Fibroblast of villous mesenchyme (primary cell): ENCODE measurements around the gene SRL. TPM values are rescaled to one million over a fixed set of nuclear protein-coding genes. Genes with fewer than 3 reads are reported as not detected.
"Not testable (repeated sequence)": the region's sequence is repeated elsewhere in the genome, so short reads cannot be mapped to it uniquely, and the experiment has no call there.

Experiments
- DNase-seq: peaks from one replicate; pipeline ENCODE4 v3.0.0-alpha.2; 2010; ENCODE audit warnings: low read depth
- H3K4me3 ChIP-seq: 2 replicates; pipeline ENCODE4 v1.5.1; 2011; ENCODE audit warnings: low read depth, mild to moderate bottlenecking, low read length
- CTCF ChIP-seq: IDR thresholded peaks from 2 replicates; pipeline ENCODE4 v1.5.1; 2012; ENCODE audit warnings: low read depth, mild to moderate bottlenecking, low read length; ENCODE audit not compliant: insufficient read depth
- total RNA-seq: library from RNA; depleted of rRNA; stranded (reverse); fragments of >200 nt; gene quantifications from 2 replicates; pipeline ENCODE4 v1.2.3, GENCODE V29; 2012

Gene SRL
- total RNA-seq, 1 donor: 0.43 TPM

GRCh38 chr16:4215106-4215505 lies 26.8 kb downstream of the SRL start:
- TF ChIP-seq CTCF: no peak
- DNase-seq: no peak
- H3K4me3 ChIP-seq: no peak overlapping the region

GRCh38 chr16:4214215-4214621 lies 27.7 kb downstream of the SRL start:
- TF ChIP-seq CTCF: no peak
- H3K4me3 ChIP-seq: no peak overlapping the region
- DNase-seq: peak; percentile 84

GRCh38 chr16:4213737-4214136 lies 28.1 kb downstream of the SRL start:
- DNase-seq: peak; percentile 32
- no peak for TF ChIP-seq CTCF
- no peak overlapping the region for H3K4me3 ChIP-seq

GRCh38 chr16:4212934-4213296 lies 29.0 kb downstream of the SRL start:
- H3K4me3 ChIP-seq: no peak overlapping the region
- no peak for TF ChIP-seq CTCF
- peak; percentile 30 for DNase-seq

- H3K4me3 ChIP-seq: no peak overlapping the region
- no peak for TF ChIP-seq CTCF
- DNase-seq: no peak
These were observed 29.5 kb downstream of the SRL start for GRCh38 chr16:4212211-4212933.

GRCh38 chr16:4211445-4212210 lies 30.3 kb downstream of the SRL start:
- DNase-seq, H3K4me3 ChIP-seq: not testable (repeated sequence)

GRCh38 chr16:4209666-4210065 lies 32.2 kb downstream of the SRL start:
- DNase-seq: no peak
- no peak overlapping the region for H3K4me3 ChIP-seq
- TF ChIP-seq CTCF: no peak
